Left lung (tissue), 10 donors: ENCODE measurements around the gene CMTM4. TPM values are rescaled to one million over a fixed set of nuclear protein-coding genes. Genes with fewer than 3 reads are reported as not detected.
"Not testable (repeated sequence)": the region's sequence is repeated elsewhere in the genome, so short reads cannot be mapped to it uniquely, and the experiment has no call there.

Experiments
- ATAC-seq: fragments of 200-7000 bp; cut with Tn5 transposase; one replicate; pipeline ENCODE4 v1.9.1; 2020; ENCODE audit warnings: moderate library complexity
- DNase-seq, 4 donors: peaks; one replicate each; pipeline ENCODE4 v3.0.0-alpha.2; 2013 to 2020
- H3K27ac ChIP-seq, 2 donors: fragments of 200-600 bp; sonication (generic) in 1 of 2; one replicate each; pipeline versions ENCODE4 v1.5.0 to v1.8.0; 2020 to 2021
- H3K27me3 ChIP-seq, 2 donors: fragments of 200-600 bp; sonication (generic) in 1 of 2; one replicate each; pipeline versions ENCODE4 v1.5.0 to v1.8.0; 2020 to 2021
- H3K36me3 ChIP-seq, 2 donors: fragments of 200-600 bp; sonication (generic) in 1 of 2; one replicate each; pipeline versions ENCODE4 v1.5.0 to v1.8.0; 2020 to 2021
- H3K4me1 ChIP-seq, 2 donors: fragments of 200-600 bp; one replicate each; pipeline ENCODE4 v1.8.0; 2021
- H3K4me3 ChIP-seq, 2 donors: fragments of 200-600 bp; sonication (generic) in 1 of 2; one replicate each; pipeline versions ENCODE4 v1.5.0 to v1.8.0; 2020 to 2021; ENCODE audit warnings: mild to moderate bottlenecking in 1 of 2
- H3K9me3 ChIP-seq, 2 donors: fragments of 200-600 bp; sonication (generic) in 1 of 2; one replicate each; pipeline versions ENCODE4 v1.5.0 to v1.8.0; 2020 to 2021
- intact Hi-C, 2 donors: fragments of 100-400 bp; cut with DNase I; formaldehyde crosslinking; loops; one replicate each; pipeline versions ENCODE4 v1.11.2 to v1.14.2; 2022
- polyA plus RNA-seq, 6 donors: library from polyadenylated mRNA; unstranded; fragments of 120-200 nt; gene quantifications; one replicate each; pipeline ENCODE4 v1.2.1, GENCODE V29; 2013; ENCODE audit not compliant: insufficient read length in 6 of 6
- total RNA-seq, 2 donors: library from RNA; stranded (reverse); fragmentation: NEBNext Ultra II Directional; extraction: Animal tissue kit (Norgen Biotek cat#: 25700); gene quantifications; one replicate each; pipeline ENCODE4 v1.2.1, GENCODE V29; 2021
- TF ChIP-seq, protein P1 (sequence below), 2 donors: fragments of 200-600 bp; sonication (generic) in 1 of 2; IDR thresholded peaks; one replicate each; pipeline versions ENCODE4 v1.5.0 to v1.8.0; 2021; ENCODE audit warnings: antibody characterized with exemption in 2 of 2
- donor health status: DM: no; HTN: yes; CAD: no.
- donor health status: DM: no; HTN: no; CAD: no.

The CMTM4 gene
- total and polyA plus RNA-seq, 8 donors = 25.2 to 72.3 (median 34.6) TPM

DNA sequence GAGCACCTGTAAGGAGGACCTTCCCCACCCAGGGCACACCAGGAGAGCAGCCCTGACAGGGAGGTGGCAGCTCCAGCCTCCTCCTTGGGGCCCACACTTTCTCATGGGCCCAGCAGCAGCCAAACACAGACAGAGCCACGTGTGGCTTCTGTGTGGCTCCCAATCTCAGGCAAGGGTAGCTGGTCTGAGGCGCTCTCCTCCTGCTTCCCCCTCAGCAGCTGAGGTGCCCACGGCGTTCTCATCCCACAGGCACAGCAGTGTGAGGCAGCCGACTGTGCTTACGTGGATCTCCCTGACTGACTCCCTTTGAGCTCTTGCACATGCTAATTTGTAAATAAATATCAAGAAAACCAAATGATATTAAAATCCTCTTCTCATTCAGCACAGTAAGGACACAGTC is 61.1 kb downstream of the CMTM4 start:
- Histone ChIP-seq H3K9me3 (no peaks in the 10 kb centered on the region), H3K27ac (no peak overlapping the region), H3K36me3 (peaks cover 0 to 20% of the 10 kb centered on the region in 2 donors), H3K4me1 (no peaks in the 10 kb centered on the region), H3K4me3 (no peak overlapping the region), H3K27me3 (no peaks in the 10 kb centered on the region)
- DNase-seq (no peak), ATAC-seq (no peak)
- intact Hi-C loops = no loop called here
- TF ChIP-seq, protein P1, sequence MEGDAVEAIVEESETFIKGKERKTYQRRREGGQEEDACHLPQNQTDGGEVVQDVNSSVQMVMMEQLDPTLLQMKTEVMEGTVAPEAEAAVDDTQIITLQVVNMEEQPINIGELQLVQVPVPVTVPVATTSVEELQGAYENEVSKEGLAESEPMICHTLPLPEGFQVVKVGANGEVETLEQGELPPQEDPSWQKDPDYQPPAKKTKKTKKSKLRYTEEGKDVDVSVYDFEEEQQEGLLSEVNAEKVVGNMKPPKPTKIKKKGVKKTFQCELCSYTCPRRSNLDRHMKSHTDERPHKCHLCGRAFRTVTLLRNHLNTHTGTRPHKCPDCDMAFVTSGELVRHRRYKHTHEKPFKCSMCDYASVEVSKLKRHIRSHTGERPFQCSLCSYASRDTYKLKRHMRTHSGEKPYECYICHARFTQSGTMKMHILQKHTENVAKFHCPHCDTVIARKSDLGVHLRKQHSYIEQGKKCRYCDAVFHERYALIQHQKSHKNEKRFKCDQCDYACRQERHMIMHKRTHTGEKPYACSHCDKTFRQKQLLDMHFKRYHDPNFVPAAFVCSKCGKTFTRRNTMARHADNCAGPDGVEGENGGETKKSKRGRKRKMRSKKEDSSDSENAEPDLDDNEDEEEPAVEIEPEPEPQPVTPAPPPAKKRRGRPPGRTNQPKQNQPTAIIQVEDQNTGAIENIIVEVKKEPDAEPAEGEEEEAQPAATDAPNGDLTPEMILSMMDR (IDR thresholded peaks at IDR 0.05) = no peak

DNA sequence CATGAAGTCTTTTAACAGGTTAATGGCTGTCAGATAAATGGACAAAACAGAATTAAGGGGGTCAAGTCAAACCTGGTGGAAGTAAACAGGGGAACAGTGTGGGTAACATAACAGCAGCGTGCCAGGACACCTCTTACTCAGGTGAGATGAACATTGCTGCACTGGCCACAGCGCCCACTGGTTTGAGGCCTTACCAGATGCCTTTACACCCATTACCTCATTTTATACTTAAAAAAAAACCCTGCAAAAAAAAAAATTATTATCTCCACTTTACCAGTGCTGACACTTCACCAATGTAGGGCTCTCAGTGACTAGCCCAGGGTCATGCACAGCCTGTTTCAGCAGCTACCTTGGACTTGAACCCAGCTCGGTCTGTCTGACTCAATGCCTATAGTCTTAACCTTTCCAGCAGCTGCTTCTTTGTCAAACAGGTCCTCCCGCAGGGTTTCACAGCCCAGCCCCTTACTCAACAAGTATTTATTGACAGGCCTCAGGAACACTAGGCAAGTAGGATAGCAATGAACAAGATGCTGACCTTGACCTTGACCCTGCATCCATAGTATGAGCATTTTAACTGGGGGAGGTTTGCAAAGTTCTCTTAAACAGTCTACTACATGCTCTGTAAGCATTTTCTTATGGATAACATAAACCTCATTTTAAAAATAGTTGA is 61.9 kb downstream of the CMTM4 start:
- Histone ChIP-seq H3K27me3 (no peaks in the 10 kb centered on the region), H3K36me3 (peaks cover 0 to 20% of the 10 kb centered on the region in 2 donors), H3K4me3 (no peak overlapping the region), H3K4me1 (no peaks in the 10 kb centered on the region), H3K9me3 (no peaks in the 10 kb centered on the region), H3K27ac (no peak overlapping the region)
- intact Hi-C loops = no loop called here
- DNase-seq (no peak), ATAC-seq (no peak)
- TF ChIP-seq, protein P1 (IDR thresholded peaks at IDR 0.05) = no peak

DNA sequence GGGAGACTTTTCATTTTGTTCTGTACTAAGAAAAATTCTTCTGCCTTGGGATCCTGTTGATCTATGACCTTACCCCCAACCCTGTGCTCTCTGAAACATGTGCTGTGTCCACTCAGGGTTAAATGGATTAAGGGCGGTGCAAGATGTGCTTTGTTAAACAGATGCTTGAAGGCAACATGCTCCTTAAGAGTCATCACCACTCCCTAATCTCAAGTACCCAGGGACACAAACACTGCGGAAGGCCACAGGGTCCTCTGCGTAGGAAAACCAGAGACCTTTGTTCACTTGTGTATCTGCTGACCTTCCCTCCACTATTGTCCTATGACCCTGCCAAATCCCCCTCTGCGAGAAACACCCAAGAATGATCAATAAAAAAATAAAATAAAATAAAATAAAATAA is 65.0 kb downstream of the CMTM4 start:
- H3K27me3 ChIP-seq, ATAC-seq, DNase-seq, H3K27ac ChIP-seq, H3K4me3 ChIP-seq, intact Hi-C loops, H3K9me3 ChIP-seq, H3K4me1 ChIP-seq: not testable (repeated sequence)
- peaks cover 0 to 20% of the 10 kb centered on the region in 2 donors for H3K36me3 ChIP-seq

DNA sequence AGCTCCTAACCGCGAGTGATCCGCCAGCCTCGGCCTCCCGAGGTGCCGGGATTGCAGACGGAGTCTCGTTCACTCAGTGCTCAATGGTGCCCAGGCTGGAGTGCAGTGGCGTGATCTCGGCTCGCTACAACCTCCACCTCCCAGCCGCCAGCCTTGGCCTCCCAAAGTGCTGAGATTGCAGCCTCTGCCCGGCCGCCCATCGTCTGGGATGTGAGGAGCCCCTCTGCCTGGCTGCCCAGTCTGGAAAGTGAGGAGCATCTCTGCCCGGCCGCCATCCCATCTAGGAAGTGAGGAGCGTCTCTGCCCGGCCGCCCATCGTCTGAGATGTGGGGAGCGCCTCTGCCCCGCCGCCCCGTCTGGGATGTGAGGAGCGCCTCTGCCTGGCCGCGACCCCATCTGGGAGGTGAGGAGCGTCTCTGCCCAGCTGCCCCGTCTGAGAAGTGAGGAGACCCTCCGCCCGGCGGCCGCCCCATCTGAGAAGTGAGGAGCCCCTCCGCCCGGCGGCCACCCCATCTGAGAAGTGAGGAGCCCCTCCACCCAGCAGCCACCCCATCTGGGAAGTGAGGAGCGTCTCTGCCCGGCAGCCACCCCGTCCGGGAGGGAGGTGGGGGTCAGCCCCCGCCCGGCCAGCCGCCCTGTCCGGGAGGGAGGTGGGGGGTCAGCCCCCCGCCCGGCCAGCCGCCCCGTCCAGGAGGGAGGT is 65.8 kb downstream of the CMTM4 start:
- H3K9me3 ChIP-seq, H3K4me3 ChIP-seq, H3K4me1 ChIP-seq, H3K27ac ChIP-seq, intact Hi-C loops, DNase-seq, ATAC-seq, H3K27me3 ChIP-seq: not testable (repeated sequence)
- H3K36me3 ChIP-seq = peaks cover 0 to 12% of the 10 kb centered on the region in 2 donors

DNA sequence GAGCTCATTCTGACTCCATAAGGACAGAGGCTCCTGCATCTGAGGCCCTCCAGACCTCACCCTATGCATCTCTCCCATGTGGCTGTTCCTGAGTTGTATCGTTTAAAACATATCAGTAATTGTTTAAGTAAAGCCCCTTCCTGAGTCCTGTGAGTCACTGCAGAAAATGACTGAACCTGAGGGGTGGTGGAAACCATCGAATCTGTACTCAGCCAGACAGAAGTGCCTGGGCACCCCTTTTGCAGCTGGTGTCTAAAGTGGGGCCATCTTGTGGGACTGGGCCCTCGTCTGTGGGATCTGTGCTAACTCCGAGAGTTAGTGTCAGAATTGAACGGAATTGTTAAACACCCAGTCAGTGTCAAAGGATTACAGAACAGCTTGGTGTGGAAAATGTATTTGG is 66.7 kb downstream of the CMTM4 start:
- H3K27me3 ChIP-seq = no peaks in the 10 kb centered on the region
- peaks cover 0 to 6% of the 10 kb centered on the region in 2 donors for H3K36me3 ChIP-seq
- ATAC-seq (no peak), DNase-seq (no peak)
- H3K4me3 ChIP-seq = no peak overlapping the region
- intact Hi-C loops = no loop called here
- no peak overlapping the region for H3K27ac ChIP-seq
- H3K4me1 ChIP-seq = no peaks in the 10 kb centered on the region
- TF ChIP-seq, protein P1 (IDR thresholded peaks at IDR 0.05) = no peak
- no peaks in the 10 kb centered on the region for H3K9me3 ChIP-seq

DNA sequence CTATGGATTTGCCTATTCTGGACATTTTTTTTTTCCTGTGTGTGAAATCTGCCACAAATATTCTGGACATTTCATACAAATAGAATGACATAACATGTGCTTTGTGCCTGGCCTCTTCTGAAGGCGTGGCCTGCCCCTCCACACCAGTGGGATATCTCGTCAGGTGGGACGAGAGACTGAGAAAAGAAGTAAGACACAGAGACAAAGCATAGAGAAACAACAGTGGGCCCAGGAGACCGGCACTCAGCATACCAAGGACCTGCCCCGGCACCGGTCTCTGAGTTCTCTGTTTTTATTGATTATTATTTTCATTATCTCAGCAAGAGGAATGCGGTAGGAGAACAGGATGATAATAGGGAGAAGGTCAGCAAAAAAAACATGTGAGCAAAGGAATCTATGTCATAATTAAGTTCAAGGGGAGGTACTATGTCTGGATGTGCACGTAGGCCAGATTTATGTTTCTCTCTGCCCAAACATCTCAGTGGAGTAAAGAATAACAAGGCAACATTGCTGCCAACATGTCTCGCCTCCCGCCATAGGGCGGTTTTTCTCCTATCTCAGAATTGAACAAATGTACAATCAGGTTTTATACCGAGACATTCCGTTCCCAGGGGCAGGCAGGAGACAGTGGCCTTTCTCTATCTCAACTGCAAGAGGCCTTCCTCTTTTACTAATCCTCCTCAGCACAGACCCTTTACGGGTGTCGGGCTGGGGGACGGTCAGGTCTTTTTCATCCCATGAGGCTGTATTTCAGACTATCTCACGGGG is 68.7 kb downstream of the CMTM4 start:
- H3K27me3 ChIP-seq, H3K27ac ChIP-seq, H3K4me1 ChIP-seq, intact Hi-C loops, H3K36me3 ChIP-seq, H3K9me3 ChIP-seq, H3K4me3 ChIP-seq, ATAC-seq, DNase-seq: not testable (repeated sequence)
